Activated CD8-positive, alpha-beta memory T cell treated with anti-CD3 and anti-CD28 coated beads for 36 hours (primary cell): ENCODE data around the gene EPHB2. TPM values are rescaled to one million over a fixed set of nuclear protein-coding genes. Genes with fewer than 3 reads are reported as not detected.

Experiments used
- CTCF ChIA-PET: fragments of 350-600 bp; sonication (Branson Sonifier 250); formaldehyde crosslinking; loops from one replicate; lab custom pipeline; 2021; ENCODE audit warnings: antibody characterized with exemption; lab: Charles Lee
- POLR2A ChIA-PET: fragments of 350-600 bp; sonication (Branson Sonifier 250); formaldehyde crosslinking; loops from one replicate; lab custom pipeline; 2021; ENCODE audit warnings: antibody characterized with exemption; lab: Charles Lee
- total RNA-seq, 2 experiments: library from RNA; stranded (reverse); gene quantifications; one replicate each; pipeline ENCODE4 v1.2.3, GENCODE V29; 2021

Gene EPHB2
- total RNA-seq, 2 experiments from 2014 or later = 0.08 TPM; not detected in 1

DNA sequence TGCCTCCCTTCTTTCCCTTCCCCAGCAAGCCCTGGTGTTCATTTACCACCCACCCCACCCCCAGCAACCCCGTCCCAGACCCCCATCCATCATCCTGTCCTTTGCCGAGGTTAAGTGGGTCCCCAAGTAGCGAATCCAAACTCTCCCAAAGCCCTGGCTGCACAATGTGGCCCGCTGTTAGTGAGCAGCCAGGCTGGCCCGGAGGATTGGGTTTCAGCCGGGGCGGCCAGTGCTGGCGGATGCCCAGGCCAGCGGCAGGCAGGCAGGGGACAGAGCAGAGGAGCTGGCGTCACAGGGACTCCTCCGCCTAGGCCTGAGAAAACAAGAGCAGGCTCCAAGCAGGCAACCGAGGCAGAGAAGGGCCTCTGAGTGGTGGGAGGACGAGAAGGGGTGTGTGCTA, 61.4 kb downstream of the EPHB2 start:
- CTCF ChIA-PET = no interaction called here
- POLR2A ChIA-PET = no interaction called here

- ChIA-PET POLR2A (no interaction called here), CTCF (no interaction called here)
Measured at GRCh38 chr1:22773981-22774832, 63.6 kb downstream of the EPHB2 start.

GRCh38 chr1:22774833-22775182, 64.2 kb downstream of the EPHB2 start:
- ChIA-PET CTCF (no interaction called here), POLR2A (no interaction called here)

DNA sequence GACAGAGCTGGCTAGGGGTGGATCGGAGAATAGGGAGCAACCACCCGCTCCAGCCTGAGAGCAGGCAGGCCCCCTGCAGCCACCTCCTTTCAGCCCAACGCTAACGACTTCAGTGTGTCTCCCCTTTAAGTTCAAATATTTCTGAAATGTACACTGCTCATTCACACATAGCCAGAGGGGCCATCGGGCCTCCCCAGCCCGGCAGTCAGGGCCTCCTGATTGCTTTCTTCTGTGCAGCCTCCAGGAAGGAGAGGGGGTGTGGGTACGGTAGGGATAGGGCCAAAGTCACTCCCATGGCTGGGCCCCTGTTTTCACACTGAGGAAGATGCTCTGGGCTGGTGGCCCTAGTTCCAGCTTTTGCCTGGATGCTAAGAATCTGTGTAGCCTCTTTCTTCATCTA, 64.8 kb downstream of the EPHB2 start:
- ChIA-PET CTCF (interaction anchor here (1.1 kb wide), 1 partner anchor 71 kb away, joined by 4 read pairs; no protein-coding TSS in a partner anchor), POLR2A (no interaction called here)

- ChIA-PET POLR2A (no interaction called here), CTCF (interaction anchor here (1.1 kb wide), 1 partner anchor 71 kb away, joined by 4 read pairs; no protein-coding TSS in a partner anchor)
Measured at GRCh38 chr1:22776035-22776613, 65.5 kb downstream of the EPHB2 start.

- POLR2A ChIA-PET = no interaction called here
- CTCF ChIA-PET = no interaction called here
Measured at GRCh38 chr1:22777388-22778057, 66.9 kb downstream of the EPHB2 start.

DNA sequence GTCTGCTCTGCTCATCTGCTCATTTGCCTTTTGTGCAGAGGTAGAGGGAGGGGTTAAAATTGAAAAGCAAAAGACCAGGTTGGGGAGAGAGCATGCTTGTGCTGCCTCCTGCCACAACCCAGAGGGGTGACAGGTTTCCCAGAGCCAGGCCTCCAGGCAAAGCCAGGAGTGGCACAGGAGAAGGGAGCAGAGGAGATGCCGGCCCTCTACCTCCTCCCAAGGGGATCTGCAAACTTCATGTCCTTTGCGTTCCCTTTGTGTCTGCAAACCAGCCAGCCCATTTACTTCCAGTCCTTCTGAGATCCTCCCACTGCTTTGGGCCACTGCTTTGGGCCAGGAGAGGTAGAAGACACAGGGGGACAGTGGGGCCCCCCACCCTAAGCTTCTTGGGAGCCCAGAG, 67.8 kb downstream of the EPHB2 start:
- CTCF ChIA-PET = no interaction called here
- POLR2A ChIA-PET = no interaction called here

DNA sequence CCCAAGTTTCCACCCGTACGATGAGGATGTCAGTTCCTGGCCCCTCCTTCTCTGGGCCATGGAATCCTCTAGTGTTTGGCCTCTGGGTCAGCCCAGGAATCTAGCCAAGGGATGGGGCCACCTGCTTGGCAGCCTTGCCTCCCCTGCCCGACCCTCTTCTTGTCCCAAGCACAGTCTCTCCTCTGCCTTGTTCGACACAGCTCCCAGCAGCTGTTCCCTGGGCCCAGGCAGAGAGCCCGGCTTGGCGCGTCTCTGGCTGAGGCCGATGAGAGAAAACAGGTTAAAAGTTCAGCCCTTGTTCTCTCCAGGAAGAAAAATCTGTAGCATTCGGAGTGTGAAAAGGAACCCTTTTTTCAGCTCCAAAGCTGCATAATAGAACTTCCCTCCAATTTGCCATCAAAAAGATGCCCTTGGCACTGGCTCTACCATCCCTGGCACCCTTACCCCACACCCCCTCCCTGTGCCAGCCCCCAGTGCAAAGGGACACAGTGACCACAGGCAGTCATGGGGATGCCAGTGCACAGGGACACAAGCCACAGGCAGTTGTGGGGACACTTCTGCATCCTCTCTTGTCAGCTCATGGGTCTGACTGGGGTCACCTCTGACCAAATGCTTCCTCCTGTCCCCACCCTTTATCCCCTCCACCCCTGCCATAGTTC, 68.4 kb downstream of the EPHB2 start:
- POLR2A ChIA-PET = no interaction called here
- CTCF ChIA-PET = no interaction called here

GRCh38 chr1:22780696-22781095, 70.1 kb downstream of the EPHB2 start:
- POLR2A ChIA-PET = no interaction called here
- CTCF ChIA-PET = no interaction called here

DNA sequence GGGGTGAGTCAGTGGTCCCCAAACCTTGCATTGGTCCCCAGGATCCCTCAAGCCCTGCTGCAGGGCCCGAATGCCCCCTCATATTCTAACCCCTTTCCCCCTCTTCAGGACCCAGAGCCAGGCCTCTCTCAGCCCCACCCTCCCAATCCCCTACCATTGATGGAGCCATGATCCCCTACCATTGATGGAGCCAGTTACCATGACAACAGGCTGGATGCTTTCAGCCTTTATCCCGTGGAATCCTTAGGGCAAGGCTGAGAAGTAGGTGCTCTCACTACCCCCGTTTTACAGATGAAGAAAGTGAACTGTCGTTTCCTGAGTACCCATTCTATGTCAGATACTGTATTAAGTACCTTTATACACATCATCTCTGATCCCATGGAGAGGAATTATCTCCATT, 70.8 kb downstream of the EPHB2 start:
- POLR2A ChIA-PET = no interaction called here

GRCh38 chr1:22782406-22782805, 71.8 kb downstream of the EPHB2 start:
- POLR2A ChIA-PET = no interaction called here
- CTCF ChIA-PET = no interaction called here

More for the DNA sequence above, 70.8 kb downstream of the EPHB2 start:
- CTCF ChIA-PET = interaction anchor here (0.7 kb wide), 1 partner anchor 98 kb away, joined by 3 read pairs; no protein-coding TSS in a partner anchor

GRCh38 chr1:22784317-22784716, 73.7 kb downstream of the EPHB2 start:
- ChIA-PET POLR2A (no interaction called here), CTCF (no interaction called here)

DNA sequence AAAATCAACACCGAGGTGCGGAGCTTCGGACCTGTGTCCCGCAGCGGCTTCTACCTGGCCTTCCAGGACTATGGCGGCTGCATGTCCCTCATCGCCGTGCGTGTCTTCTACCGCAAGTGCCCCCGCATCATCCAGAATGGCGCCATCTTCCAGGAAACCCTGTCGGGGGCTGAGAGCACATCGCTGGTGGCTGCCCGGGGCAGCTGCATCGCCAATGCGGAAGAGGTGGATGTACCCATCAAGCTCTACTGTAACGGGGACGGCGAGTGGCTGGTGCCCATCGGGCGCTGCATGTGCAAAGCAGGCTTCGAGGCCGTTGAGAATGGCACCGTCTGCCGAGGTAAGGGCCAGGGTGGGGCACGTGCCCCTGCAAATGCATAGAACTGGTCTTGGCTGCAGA, 74.1 kb downstream of the EPHB2 start:
- CTCF ChIA-PET = no interaction called here
- POLR2A ChIA-PET = no interaction called here

DNA sequence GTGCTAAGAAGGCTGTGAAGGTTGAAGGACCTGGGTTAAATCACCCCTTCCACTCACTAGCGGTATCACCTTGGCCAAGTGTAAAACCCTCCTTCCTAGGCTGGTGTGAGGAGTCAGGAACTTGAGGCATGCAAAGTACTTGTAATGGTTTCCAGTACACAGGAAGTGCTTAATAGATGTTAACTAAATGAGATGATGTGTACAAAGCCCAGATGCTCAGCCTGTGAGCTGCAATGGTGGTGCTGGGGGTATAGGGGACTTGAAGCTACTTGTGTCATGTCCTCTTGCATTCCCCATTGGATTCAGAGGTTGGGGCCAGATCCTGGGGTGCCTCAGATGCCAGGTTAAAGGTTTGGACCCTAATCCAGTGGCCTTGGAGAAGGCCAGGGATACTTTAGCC, 75.5 kb downstream of the EPHB2 start:
- ChIA-PET POLR2A (no interaction called here), CTCF (no interaction called here)

DNA sequence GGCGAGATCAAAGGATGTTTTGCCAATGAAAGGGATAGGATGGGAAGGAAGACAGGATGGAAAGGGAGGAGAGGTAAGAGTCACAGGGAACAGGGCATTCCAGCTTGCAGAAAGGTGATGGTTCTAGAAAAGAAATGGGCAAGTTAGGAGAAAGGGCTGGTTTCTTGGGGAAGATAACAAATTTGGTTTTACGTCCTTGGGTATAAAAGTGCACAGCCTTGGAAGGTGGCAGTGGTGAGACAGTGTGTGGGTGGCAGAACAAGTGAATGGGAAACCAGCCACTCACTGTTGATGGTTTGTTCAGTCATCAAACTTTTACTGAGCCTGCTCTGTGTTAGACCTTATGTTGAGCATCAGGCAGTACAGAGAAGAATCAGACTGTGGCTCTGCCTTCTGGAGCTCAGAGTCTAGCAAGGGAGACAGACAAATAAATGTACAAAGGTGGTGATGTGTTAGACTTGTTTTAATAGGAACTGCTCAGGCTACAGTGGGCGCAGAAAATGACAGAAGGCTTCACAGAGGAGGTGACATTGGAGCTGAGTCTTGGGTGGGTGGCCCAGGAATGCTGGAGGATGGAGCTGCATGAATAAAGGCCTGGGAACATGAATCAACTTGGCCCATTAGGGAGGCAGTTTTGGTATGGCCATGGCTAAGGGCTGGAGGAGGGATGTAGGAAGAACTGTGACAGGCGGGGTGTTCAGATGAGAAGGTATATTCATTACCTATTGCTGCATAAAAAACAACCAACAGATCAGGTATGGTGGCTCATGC, 76.3 kb downstream of the EPHB2 start:
- ChIA-PET POLR2A (no interaction called here), CTCF (no interaction called here)

DNA sequence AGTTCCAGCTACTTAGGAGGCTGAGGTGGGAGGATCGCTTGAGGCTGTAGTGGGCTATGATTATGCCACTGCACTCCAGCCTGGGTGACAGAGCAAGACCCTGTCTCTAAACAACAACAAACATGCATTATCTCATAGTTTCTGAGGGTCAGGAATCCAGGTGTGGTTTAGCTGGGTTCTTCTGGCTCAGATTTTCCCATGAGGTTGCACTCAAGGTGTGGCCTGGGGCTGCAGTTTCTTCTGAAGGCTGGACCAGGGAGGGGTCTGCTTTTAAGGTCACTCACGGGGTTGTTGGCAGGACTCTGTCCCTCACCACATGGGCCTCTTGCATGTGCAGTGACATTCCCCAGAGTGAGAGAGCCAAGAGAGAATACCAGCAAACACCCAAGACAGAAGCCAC, 77.0 kb downstream of the EPHB2 start:
- ChIA-PET POLR2A (no interaction called here), CTCF (no interaction called here)

- ChIA-PET CTCF (interaction anchor here (0.7 kb wide), 1 partner anchor 135 kb away, joined by 3 read pairs; the partner anchor contains the start of gene C1QB), POLR2A (interaction anchor here (0.8 kb wide), 1 partner anchor 10 kb away, joined by 3 read pairs; no protein-coding TSS in a partner anchor)
Measured at GRCh38 chr1:22788254-22788661, 77.6 kb downstream of the EPHB2 start.

- ChIA-PET CTCF (no interaction called here), POLR2A (no interaction called here)
Measured at GRCh38 chr1:22789356-22789994, 78.8 kb downstream of the EPHB2 start.
